Measurements from ENCODE around the gene PRCC. TPM values are rescaled to one million over a fixed set of nuclear protein-coding genes. Genes with fewer than 3 reads are reported as not detected.

The PRCC gene
- total RNA-seq, 2 donors from 2014 or later = 44.5 to 72.1 TPM

- Mint-ChIP-seq H3K36me3 (no peaks in the 10 kb centered on the region), H3K27ac (peak overlapping the region in 1 of 2 donors; percentile 45), H3K9me3 (no peaks in the 10 kb centered on the region)
- DNase-seq (ENCODE audit: low spot score in 2 of 2) = no peak
- ATAC-seq = peak; percentile 17 to 43
These were observed 66.3 kb downstream of the PRCC start for GRCh38 chr1:156833603-156834002.

- no peak for DNase-seq (ENCODE audit: low spot score in 2 of 2)
- no peaks in the 10 kb centered on the region for H3K36me3 Mint-ChIP-seq
- H3K27ac Mint-ChIP-seq = peak overlapping the region; percentile 45 to 56
- no peaks in the 10 kb centered on the region for H3K9me3 Mint-ChIP-seq
- ATAC-seq = peak; percentile 10 to 33
These were observed 67.0 kb downstream of the PRCC start for GRCh38 chr1:156834322-156834721.

DNA sequence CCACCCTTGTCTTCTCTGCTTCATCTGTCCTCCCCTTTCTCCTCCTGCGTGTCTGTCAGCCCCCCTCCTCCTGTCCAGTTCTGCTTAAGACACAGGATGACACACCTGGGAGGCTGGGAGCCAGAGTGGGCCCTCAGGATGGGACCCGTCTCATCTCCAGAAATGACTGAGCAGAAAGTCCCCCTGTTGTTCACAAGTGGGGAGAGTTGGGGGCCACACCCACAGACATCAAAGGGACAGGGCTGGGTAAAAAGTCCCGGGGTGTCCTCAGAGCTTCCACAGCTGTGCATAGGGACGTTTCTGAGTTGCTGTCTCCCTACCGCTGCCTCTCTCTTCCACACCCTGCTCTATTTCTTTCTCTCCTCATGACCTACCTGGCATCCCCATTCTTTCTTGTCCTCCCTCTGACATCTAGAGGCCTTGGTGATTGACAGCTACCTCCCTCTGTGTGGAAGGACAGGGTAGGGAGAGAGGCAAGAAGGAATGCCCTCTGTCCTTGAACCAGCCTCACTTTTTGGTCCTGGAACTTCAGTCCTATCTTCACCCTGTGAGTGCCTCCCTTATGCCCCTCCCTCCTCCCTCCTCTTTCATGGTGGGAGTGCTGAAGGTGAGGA, 68.8 kb downstream of the PRCC start:
- ATAC-seq = peak; percentile 86 to 87
- peak in 1 of 2 donors; percentile 51 for DNase-seq (ENCODE audit: low spot score in 2 of 2)
- H3K27ac Mint-ChIP-seq = peak overlapping the region in 1 of 2 donors; percentile 23
- no peaks in the 10 kb centered on the region for H3K9me3 Mint-ChIP-seq
- no peaks in the 10 kb centered on the region for H3K36me3 Mint-ChIP-seq

DNA sequence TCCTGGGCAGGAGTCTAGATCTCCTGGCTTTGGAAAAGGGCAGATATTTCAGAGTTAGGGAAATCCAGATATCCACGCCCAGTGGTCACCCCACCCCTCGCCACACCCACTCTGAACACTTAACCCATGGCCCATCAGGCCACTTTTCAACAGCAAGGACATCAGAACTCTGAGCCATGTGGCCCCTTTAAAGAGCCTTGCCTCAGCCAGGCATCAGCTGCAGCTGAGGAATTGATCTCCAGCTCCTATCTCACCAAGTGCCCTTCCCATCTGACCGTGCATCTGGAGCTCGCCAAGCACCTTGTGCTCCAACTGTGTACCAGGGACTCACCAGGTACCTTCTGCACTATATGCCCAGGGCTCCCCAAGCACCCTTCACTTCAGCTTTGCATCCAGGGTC, 69.6 kb downstream of the PRCC start:
- no peak for ATAC-seq
- Mint-ChIP-seq H3K9me3 (no peaks in the 10 kb centered on the region), H3K36me3 (no peaks in the 10 kb centered on the region), H3K27ac (no peak overlapping the region)
- DNase-seq (ENCODE audit: low spot score in 2 of 2) = no peak

DNA sequence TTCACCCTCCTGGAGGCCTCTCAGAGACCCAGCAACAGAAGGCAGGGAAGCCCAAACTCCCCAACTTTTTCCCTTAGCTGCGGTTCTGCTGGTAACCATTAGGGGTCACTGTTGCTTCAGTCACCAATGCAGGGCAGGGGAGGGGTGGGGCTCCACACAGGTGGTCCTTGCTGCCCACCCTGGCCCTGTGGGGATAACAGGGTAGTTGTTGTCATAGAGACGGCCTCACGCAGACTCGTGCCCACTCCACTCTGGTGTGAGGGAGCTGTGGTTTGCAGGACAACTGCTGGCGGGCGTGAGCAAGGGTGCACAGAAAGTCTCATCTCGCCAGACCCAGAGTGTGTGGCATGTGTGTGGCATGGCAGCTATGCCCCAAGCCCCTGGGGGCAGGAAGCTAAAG, 71.6 kb downstream of the PRCC start:
- ATAC-seq (peak; percentile 23 to 41), DNase-seq (ENCODE audit: low spot score in 2 of 2) (peak in 1 of 2 donors; percentile 66)
- Mint-ChIP-seq H3K36me3 (peaks cover 0 to 2% of the 10 kb centered on the region in 2 donors), H3K27ac (no peak overlapping the region), H3K9me3 (no peaks in the 10 kb centered on the region)

- Mint-ChIP-seq H3K27ac (no peak overlapping the region), H3K9me3 (no peaks in the 10 kb centered on the region), H3K36me3 (peaks cover 0 to 6% of the 10 kb centered on the region in 2 donors)
- ATAC-seq (no peak), DNase-seq (ENCODE audit: low spot score in 2 of 2) (no peak)
These were observed 72.2 kb downstream of the PRCC start for GRCh38 chr1:156839426-156840109.

DNA sequence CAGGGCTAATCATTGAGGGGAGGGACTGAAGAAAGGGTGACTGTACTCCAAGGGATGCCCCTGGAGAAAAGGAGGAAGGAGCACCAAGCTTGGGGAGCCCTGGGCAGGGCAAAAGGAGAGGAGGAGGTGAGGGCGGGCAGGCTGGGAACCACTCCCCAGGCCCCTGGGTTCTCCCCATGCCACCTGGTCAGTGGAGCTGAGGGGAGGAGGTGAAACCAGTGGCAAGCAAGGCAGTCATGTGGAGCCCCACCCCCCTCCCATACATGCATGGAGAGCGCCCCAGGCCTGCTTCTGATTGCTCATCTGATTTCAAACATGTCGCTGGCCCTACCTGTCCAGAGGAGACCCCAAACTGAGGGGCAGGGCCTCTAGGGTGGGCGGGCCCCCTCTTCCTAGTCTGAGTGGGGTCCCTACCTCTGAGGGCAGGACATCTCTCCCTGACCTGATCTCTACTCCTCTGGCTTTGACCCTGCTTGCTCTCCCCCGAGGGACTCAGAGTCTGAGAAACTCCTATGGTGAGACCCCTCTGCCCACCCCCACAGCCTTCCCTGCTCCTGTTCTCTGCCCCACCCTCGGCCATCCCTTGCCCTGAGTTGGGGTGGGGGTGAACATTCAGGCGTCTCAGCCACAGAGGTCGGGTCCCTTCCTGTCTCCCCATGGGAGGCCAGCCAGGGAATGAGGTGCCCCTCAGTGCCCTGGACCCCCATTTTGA, 73.0 kb downstream of the PRCC start:
- DNase-seq (ENCODE audit: low spot score in 2 of 2) (no peak), ATAC-seq (no peak)
- Mint-ChIP-seq H3K9me3 (no peaks in the 10 kb centered on the region), H3K27ac (no peak overlapping the region), H3K36me3 (peaks cover 0 to 6% of the 10 kb centered on the region in 2 donors)

DNA sequence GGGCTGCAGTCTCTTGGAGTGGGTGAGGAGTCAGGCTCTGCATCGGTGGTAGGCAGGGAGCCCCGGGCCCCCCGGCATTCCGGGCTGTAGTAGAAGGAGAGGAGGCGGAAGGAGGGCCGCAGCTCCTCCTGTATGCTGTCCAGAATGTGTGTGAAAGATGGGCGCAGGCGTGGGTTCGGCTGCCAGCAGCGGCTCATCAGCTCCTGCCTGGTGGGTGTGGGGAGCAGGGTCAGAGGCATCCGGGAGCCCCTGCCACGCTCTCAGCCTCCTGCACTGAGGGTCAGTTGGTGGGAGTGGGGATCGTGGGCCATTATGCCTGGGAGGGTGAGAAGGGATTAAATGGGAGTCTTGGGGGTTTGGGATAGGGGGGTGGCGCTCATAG, 73.6 kb downstream of the PRCC start:
- ATAC-seq = no peak
- Mint-ChIP-seq H3K36me3 (peaks cover 0 to 6% of the 10 kb centered on the region in 2 donors), H3K27ac (peak overlapping the region in 1 of 2 donors; percentile 5), H3K9me3 (no peaks in the 10 kb centered on the region)
- DNase-seq (ENCODE audit: low spot score in 2 of 2) = no peak

DNA sequence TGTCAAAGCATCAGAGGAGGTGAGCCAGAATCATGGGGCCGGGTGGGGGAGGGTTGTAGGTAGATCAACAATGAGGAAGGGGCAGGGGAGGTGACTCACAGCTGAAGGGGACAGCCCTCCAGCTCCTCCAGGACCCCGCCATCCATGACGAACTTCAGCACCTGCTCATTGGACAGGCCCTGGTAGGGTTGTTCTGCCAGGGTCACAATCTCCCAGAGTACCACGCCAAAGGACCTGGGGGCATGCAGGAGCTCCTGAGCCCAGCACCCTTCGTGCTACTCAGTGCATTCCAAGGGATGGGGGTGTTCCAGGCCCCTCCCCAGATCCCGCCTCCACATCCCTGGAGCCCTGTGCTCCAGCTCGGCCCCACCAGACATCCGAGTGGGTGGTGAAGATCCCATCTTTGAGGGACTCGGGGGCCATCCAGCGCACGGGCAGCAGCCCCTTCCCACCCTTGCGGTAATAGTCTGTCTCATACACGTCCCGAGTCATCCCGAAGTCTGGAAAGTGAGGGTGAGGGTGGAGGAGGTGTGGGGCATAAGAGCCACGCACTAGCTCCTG, 74.0 kb downstream of the PRCC start:
- no peaks in the 10 kb centered on the region for H3K9me3 Mint-ChIP-seq
- ATAC-seq (no peak), DNase-seq (ENCODE audit: low spot score in 2 of 2) (no peak)
- no peak overlapping the region for H3K27ac Mint-ChIP-seq
- peaks cover 0 to 6% of the 10 kb centered on the region in 2 donors for H3K36me3 Mint-ChIP-seq

DNA sequence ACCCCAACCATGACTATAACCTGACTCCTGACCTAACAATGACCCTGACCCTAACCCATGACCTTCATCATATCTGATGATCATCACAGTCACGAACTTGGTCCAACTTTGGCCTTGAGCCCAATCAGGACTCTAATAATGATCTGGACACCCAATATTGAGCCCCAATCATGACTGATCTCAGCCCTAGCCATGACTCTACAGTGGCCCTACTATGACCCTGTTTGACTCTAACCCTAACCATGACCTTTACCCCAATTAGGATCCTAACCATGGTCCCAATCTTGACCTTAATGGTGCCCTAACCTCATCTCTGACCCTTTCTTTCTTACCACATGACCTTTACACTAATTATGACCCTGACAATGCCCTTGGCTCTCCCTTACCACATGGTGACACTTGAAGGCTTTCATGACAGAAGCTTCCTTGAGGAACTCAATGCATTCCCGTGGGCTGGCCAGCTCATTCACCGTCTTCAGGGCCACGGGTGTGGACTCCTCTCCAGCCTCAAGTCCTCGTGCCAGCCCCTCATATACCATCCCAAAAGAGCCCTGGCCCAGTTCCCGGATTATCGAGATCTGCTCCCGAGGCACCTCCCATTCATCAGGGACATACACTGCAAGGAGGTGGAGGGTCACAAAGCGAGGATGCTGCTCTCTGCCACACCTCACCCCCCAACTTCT, 75.4 kb downstream of the PRCC start:
- Mint-ChIP-seq H3K9me3 (no peaks in the 10 kb centered on the region), H3K27ac (no peak overlapping the region), H3K36me3 (peaks cover 0 to 6% of the 10 kb centered on the region in 2 donors)
- DNase-seq (ENCODE audit: low spot score in 2 of 2) (no peak), ATAC-seq (no peak)

DNA sequence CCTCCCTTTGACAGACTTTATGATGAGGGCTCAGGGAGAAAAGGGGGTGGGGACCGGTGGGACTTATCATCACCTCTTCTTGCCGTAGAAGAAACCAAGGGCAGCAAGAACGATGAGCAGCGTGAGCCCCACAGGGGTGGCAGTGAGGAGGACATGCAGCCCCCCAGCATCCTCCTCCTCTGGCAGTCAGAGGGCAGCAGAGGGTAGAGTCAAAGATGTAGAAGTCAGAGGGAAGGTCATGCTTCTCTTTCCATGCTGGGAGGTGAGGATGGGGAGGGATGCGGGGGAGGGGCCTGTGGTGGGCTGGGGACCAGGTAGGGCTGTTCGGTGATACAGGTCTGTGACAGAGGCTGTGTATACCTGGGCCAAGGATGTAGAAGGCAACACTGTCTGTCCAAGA, 76.8 kb downstream of the PRCC start:
- Mint-ChIP-seq H3K36me3 (peaks cover 0 to 6% of the 10 kb centered on the region in 2 donors), H3K9me3 (no peaks in the 10 kb centered on the region), H3K27ac (no peak overlapping the region)
- DNase-seq (ENCODE audit: low spot score in 2 of 2) (no peak), ATAC-seq (no peak)

DNA sequence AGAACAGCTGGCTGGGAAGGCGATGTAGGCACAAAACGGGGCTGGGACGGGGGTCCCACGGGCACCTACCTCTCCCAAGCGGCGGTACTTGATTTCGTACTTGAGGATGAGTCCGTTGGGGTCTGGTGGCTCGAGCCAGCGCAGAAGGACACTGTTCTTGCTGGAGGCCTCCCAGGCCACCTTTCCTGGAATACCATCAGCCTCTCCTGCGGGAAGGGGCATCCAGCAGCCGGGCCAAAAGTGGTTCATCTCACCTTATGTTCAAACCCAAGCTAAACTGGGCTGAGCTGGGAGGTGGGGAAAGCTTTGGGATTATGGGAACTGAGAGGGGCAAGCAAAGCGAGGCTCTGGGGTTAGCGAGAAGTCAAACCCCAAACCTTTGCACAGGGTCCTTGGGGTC, 77.3 kb downstream of the PRCC start:
- H3K36me3 Mint-ChIP-seq = peaks cover 0 to 6% of the 10 kb centered on the region in 2 donors
- H3K9me3 Mint-ChIP-seq = no peaks in the 10 kb centered on the region
- DNase-seq (ENCODE audit: low spot score in 2 of 2) (no peak), ATAC-seq (no peak)
- no peak overlapping the region for H3K27ac Mint-ChIP-seq

DNA sequence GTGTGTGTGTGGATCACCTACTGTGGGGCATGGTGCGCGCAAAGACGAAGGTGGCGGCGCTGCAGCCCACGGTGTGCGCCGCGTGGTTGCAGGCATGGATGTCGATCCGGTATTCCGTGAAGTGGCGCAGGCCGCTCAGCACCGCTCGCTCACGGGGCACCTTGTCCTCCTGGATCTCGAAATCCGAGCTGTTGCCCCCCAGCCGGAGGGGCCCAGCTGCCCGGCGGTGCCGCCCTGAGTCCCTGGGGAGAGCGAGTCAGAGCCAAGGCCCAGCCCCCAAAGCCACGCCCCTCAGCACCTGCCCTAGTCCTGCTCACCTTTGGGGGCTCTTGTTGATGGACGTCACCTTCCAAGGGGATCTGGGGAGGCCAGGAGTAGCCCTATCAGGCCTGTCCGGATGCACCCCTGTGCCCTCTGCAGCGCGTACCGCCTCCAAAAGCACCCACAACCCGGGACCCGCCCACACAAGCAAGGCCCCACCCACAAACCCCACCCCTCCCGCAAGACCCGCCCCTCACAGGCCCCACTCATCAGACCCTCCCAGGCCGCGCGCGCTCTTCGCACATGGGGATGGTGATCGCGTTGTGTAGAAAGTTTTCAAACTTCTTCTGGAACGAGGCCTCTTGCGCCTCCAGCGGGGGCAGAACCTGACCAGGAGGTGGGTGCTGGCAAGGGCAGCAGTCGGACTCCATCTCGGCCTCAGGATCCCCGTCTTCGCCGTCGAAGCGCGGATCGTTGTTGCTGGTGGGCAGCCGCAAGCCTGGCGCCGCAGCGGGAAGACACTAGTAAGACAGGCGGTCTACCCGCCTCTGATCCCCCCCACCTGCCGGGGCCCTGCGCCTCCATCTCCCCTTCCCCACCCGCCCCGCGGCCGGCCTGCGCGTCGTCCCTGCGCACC, 78.0 kb downstream of the PRCC start:
- peak; percentile 29 to 73 for ATAC-seq
- H3K9me3 Mint-ChIP-seq = no peaks in the 10 kb centered on the region
- DNase-seq (ENCODE audit: low spot score in 2 of 2) = peak in 1 of 2 donors; percentile 43
- no peak overlapping the region for H3K27ac Mint-ChIP-seq
- H3K36me3 Mint-ChIP-seq = peaks cover 0 to 6% of the 10 kb centered on the region in 2 donors

- ATAC-seq (no peak), DNase-seq (ENCODE audit: low spot score in 2 of 2) (no peak)
- H3K36me3 Mint-ChIP-seq = peaks cover 0 to 6% of the 10 kb centered on the region in 2 donors
- H3K27ac Mint-ChIP-seq = no peak overlapping the region
- no peaks in the 10 kb centered on the region for H3K9me3 Mint-ChIP-seq
These were observed 78.7 kb downstream of the PRCC start for GRCh38 chr1:156845953-156846545.

GRCh38 chr1:156846643-156847042, 79.3 kb downstream of the PRCC start:
- ATAC-seq = no peak
- DNase-seq (ENCODE audit: low spot score in 2 of 2) = no peak
- Mint-ChIP-seq H3K27ac (no peak overlapping the region), H3K9me3 (no peaks in the 10 kb centered on the region), H3K36me3 (peaks cover 0 to 6% of the 10 kb centered on the region in 2 donors)
